ENCODE results near the gene TMC3.
A peak's percentile ranks its signal among the peaks of the same experiment; 100 is the strongest.
"Not testable (repeated sequence)": the region's sequence is repeated elsewhere in the genome, so short reads cannot be mapped to it uniquely, and the experiment has no call there.

TMC3 gene

DNA sequence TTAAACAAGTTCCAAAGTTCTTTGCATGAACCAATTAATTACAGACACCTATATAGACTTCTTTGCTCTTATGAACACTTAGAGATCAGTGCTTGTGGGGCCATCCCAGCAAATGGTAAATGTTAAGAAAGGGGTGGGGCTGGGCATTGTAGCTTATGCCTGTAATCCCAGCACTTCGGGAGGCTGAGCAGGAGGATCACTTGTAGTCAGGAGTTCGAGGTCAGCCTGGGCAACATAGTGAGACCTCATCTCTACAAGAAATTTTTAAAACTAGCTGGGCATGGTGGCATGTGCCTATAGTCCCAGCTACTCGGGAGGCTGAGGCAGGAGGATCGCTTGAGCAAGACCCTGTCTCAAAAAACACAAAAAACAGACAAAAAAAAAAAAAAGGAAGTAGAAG is 30.6 kb downstream of the TMC3 start:
- DNase-seq (ENCODE audit: low spot score), result no peak

DNA sequence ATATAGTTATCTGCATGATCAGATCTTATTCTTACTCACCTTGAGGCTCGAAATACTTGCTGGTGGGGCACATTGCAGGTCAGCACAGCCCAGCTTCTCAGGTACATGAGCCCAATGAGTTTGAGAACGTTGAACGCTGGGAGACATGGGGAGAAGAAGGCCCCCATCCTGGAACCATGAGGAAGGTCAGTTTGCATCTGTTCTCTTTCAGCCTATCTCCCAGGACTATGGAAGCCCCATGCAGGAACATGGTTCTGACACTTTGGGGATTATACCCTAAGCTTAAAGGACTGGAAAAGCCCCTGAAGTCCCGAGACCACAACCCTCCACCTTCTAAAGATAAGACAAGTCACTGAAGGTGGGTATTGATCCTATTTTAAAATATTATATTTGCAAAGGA is 32.7 kb downstream of the TMC3 start:
- no peak for DNase-seq (ENCODE audit: low spot score)

DNA sequence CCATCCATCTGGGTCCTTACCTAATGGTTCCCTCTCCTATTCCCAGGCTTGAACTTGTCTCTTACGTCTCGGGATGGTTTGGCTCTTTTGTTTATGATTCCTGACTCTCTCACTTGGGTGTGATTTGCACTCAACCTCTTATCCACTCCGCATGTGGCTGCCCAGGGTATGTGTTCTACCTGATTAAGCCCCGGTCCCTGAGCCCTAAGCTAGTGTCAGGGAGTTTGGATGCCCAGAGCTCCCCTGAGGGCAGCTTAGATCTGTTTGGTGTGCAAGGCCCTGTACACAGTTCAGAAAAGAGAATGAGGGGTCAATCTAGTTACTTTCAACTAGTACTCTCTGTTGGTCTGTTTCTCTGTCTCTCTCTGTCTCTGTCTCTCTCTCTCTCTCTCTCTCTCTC is 34.2 kb downstream of the TMC3 start:
- no peak for DNase-seq (ENCODE audit: low spot score)

DNA sequence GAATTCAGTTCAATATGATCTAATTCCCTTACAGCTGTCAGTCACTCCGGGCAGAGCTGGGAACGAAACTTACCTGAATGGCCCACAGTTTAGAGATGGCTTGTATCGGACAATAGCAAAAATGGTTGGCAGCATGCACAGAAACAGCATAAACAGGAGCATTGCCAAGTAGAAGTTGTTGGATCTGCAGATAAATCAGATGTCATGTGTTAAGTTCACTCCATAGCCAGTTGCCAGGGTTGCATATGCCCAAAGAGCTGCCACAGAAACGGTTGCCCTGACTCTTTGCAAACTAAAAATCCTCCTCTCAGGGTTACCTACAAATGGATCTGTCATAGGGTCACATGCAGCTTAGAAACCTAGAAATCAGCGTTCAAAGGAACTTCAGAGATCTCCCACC is 34.7 kb downstream of the TMC3 start:
- DNase-seq (ENCODE audit: low spot score), result no peak

DNA sequence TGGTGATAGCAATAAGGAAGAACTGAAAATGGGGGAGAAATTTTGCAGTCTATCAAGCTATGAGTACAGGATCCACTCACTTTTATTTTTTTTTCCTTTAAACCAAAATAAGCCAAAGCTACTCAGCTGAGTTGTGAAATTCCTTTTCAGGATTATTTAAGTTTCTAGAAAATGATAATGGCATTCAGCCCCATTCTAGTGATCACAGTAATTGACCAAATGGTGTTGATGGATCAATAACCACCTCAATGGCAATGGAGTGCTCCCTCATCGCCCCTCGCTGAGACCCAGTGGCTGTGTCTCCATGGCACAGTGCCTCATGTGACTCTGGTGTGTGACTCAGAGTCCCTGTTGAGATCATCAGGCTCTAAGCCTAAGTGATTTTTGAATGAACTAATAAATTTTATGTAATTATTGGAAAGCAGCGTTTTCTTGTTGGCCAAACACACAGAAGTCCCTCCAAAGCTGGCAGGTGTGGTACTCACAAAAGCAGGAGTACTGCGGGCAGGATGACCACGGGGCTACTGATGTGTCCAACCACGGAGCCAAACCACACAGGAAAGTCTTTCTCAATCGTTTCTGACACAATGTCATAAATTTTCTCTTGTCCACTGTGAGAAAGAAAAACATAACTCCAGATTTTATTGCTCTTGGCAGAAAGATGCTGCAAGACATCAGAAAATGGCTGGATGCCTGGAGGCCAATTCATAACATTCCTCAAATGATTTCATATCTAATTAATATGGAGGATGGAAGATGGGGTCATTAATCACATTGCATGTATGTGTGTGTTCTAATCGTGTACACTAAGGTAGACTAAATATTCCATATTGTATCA is 35.6 kb downstream of the TMC3 start:
- DNase-seq (ENCODE audit: low spot score), result no peak

DNA sequence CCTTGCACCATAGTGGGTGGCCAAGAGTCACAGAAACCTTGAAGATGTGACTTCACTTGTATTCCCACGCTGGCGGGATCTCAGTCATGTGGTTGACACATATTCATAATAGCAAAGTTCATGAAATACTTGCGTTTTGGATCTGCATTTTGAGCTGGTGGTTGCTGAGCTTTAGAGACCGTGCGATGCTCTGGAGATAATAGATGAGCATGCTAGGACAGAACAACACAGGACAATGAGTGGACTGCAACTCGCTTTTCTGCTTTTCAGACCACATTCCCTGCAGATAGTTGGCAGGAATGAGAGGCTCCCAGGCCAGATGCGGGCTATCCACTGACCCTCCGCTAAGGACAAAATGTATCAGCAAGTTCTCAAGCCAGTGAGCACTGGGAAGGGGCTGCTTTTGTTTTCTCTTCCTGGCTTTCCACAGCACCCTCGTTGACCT is 36.3 kb downstream of the TMC3 start:
- DNase-seq (ENCODE audit: low spot score), result no peak

DNA sequence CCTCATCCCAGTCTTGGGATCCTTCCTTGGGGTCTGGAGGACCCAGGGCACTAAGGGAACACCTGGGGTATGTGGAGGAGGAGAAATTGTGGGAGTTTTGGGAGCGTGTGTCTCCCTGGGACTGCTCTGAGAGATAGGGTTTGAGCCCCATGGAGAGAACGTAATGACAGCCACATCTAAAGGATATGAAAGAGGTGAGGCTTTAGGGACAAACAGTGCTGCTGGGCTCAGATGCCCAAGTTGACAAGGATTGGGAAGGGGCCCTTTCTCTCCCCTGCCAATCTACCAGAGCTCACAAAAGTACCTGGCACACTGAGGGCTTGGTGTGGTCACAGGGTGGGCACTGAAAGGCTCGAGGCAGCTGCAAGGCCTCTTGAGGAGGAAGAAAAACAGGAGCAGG is 36.8 kb downstream of the TMC3 start:
- no peak for DNase-seq (ENCODE audit: low spot score)

DNA sequence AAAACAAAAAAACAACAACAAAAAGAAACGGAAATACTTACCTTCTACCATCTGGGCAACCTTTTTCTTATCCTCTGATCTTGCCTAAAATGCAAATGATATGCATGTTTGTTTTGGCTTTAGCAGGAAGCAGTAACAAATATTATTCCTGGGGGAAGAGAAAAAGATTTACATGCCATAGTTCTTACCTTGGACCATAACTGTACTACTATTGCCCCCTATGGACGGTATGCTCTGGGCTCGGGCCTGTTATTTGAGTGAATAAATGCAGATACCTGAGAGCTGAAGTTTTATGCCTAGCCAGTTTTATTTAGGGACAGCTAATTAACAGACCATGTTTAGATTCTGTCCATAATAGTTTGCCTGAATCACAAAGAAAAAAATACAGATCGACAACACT is 37.4 kb downstream of the TMC3 start:
- DNase-seq (ENCODE audit: low spot score), result no peak

DNA sequence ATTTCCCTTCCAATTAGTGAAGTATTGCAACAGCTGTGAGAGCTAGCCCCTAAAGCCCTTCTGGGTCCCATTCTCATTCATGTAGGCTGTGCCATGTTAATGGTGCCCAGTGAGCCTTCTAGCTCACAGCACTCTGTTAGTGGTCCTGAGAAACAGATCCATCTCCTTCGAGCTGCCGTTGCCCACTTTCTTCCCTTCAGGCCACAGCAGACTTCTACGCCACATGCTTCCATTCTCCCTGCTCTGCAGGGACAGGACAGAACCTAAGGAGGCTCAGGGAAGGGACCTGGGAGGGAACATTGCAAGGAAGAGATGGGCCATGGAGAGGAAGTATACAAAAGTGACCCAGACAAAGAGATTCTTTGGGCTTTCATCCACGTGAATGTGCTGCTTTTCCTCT is 38.4 kb downstream of the TMC3 start:
- DNase-seq (ENCODE audit: low spot score), result no peak

DNA sequence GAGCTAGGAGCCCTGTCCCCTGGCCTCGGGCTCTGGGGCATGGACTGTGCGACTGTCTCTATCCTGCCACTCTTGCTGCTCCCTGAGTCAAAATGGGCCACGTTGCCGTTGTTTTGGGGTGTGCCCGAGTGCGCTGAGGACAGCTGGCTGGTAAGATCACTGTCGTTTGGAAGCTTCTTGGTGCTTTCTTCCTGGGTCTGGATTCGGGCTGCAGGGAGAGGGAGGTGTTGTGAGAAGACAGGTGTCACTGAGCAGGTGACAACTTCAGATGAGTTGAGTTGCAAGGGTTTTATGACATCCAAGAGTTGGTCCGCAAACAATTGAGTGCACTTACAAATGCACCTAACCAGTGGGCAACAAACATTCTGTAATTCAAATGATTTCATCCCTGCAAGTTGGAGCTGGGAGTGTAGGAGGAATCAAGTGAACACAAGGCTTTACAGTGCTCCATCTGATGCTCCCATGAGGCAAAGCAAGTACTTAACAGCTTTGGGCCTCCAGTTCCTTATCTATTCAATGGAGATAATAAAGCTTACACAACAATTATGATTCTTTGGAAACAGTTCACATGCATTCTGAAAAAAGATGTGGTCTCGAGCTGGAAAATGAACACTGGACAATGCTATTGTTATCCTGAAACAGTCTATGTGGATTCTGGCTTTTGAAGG is 39.1 kb downstream of the TMC3 start:
- no peak for DNase-seq (ENCODE audit: low spot score)

DNA sequence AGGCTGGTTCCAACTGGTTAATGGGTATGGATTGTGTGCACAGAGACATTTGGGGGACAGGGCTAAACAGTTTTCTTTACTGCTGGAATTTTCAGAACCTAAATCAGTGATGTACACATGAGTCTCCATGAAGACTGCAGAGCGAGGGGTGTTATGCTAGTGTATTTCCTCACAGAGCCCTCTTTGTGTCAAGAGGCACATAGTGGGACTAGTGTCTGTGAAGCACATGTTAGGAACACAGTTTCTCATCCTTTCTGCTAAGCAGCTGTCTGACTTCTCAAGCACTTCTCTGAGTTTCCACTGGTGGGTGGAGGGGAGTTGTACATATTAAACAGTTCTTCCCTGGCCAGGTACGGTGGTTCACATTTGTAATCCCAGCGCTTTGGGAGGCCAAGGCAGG is 40.6 kb downstream of the TMC3 start:
- no peak for DNase-seq (ENCODE audit: low spot score)

DNA sequence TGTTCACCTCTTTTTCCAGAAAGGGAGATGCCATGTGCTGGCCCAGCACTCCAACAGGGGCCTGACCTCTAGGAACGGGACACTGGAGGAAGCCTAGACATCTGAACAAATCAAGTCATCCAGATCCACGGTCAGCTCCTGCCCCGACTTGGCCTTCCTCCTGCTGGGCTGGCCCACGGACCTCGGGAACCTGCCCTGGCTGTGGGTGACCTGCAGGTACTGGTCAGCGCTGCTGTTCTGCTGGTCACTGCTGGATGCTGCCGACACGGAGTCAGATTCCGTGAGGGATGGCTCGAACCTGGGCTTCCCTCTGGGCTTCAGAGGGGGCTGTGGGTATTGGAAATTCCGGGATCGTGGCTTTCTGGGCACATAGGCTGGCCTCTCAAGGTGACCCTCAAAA is 41.7 kb downstream of the TMC3 start:
- no peak for DNase-seq (ENCODE audit: low spot score)

DNA sequence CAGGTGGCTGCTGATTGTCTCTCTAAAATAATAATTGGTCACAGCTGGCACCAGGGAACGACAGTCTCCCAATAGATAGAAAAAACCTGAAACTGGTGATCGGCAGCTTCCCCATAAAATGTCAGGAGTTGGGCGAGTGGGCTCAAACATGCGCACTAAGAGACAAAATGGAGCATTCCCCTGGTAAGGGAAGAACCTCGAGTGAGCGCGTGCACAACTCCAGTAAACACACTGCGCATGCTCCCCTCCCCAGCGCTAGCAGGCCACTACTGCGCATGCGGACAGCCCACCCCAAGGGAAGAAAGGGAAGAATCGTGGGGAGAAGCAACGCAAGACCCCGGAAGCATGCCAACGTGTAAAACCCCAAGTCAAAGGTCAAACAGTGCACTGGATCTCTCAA is 42.4 kb downstream of the TMC3 start:
- no peak for DNase-seq (ENCODE audit: low spot score)

DNA sequence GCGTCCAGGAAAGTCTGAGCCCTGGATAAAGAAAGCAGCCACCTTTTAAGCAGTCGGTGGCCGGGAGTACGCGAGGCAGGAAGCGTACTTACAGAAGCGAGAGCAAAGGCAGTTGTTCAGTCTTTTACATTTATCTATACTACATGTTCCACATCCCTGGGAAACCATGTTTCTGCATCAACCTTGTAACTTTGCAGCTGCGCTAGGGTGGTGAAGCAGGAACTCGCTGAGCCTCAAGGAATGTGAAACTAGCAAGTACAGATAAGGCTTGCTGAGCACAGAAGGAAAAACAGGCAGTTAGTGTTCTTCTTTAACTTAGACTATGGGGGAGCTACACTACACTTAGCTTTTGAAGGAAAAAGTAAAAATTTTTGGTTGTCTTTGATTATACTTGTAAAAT is 42.9 kb downstream of the TMC3 start:
- DNase-seq (ENCODE audit: low spot score), result not testable (repeated sequence)

DNA sequence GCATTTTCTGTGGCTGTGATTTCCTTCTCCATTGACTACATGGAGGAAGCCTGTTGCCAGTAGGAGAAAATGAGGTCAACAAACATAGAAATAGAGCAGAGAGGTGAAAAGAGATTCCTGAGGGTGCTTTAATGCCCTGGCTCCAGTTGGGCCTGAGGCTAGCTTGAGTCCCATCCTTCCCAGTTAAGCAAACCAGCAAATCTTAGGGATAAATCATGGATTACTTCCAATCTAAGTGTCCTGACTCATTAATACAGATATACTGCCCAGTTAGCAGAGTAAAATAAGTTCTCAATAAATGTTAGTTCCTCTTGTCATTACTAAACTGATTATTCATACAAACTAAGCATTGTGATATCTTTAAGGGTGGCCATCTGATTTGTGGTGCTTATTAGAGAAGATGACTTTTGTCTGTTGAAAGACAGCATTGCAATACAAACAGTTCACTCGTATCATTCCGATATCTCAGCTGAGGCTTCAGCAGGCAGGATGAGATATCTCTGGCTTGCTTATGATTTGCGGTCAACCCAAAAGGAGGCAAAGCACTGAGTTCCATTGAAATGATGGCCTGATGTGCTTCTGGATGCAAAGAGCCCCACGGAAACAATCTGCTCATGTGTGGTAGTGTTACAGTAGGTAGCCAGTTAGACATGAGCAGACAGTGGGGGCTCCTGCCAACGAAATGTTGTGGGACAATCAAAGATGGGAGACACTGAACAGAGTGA is 43.5 kb downstream of the TMC3 start:
- DNase-seq (ENCODE audit: low spot score), result no peak

DNA sequence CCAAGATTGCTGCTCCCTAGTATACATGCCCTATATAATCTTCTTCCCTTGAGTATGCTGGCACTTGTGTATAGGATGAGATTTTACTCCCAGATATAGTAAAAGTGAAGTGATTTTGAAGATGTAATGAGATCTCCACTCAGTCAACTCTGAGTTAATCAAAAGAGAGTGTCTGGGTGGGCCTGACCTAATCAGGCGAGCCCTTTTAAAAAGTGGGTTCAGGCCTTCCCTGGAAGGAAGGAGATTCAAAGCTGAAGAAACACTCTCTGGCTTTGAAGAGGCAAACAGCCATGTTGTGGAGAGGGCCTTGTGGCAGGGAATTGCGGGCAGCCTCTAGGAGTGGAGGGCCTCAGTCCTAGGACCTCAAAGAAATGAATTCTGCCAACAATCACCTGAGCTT is 44.6 kb downstream of the TMC3 start:
- DNase-seq (ENCODE audit: low spot score), result no peak

DNA sequence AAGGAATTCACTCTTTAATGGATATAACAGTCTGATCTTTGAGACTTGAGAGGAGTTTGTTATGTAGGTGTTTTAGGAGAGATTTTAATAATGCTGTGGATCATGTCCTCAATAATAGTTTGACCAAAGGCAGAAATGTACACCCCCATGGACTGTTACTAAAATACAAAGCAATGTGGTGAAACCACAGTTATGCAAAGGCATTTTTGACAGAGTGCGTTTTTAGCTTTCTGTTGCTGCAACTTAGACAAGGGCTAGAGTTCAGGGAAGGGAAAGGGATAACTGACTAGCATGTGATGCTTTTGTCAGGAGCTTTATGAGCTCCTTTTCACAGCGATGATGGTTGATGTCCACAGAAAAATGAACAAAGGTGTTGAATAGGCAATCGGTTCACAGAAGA is 46.5 kb downstream of the TMC3 start:
- no peak for DNase-seq (ENCODE audit: low spot score)

DNA sequence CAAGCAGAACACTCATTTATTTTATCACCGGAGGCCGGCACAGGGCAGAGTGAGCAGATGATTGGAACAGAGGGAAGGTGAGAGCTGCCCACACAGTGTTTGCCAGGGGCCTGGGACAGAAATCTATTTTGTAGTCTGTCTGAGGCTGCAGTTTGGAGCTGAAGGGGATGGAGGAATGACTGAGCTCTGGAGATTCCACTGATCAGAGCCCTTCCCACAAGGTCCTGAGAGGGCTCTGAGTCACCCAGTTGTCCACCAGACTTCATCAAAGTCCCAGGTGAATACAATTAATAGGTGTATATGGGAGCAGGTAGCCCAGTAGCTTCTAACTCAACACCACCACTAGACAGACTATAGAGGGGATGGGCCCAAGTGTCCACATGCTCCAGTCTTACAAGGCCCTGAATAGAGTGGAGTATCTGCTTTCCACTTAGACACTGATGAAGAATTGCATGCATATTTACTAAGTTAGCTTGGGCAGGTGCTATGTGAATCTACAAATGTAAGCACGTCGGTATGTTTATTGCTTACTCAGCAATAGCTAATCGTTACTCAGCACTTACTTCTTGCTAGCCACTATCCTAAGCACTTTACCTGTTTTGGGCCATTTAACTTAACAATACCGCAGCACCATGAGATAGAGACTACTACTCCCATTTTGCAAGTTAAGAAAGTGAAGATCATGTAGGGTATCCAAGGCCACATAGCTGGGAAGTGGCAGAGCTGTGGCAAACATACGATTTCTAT is 47.4 kb downstream of the TMC3 start:
- DNase-seq (ENCODE audit: low spot score), result no peak

DNA sequence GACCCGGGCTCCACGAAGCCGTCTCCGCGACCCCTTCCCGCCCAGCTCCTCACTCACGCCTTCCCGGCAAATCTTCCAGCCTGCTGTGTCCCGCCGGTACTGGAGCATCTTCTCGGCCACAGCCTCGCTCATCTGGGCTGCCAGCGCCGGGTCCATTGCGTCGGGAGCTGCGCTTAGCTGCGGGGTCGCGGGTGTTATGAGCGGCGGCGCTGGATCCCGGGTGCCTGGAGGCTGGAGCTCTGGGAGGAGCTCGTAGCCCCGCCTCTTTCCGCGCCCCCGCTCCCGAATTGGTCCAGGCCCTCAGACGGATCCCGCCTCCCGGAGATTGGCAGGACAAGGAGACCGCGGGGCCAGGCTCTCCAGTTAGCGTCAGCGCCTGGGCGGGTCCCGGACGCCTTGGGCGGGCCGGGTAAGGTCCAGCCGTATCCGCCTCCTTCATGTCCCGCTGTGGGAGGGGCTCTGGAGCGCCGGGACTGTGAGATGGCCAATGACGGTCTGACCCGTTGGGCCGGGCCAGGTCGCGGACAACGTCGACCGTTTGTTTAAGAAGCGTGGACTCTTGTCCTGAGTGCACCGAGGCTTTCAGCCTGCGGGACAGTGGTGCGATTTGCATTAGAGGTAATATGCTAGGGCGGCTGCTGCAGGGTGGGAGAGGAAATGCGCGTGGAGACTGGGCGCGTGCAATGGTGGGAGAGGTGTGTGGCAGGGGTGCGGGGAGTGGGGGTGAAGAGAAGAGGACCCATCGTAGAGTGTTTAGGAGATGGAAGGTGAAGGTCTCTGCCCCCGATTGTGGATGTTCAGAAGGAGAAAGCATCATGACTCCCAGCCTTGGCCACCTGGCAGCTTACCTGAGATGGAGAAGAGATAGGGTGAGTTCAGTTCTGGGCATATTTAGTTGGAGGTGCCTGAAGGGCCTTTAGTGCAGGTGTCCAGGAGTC is 49.8 kb downstream of the TMC3 start, which contains the start of gene STARD5:
Gene STARD5, minus strand, starts transcription at position 198 of the 938 bp plus-strand sequence. Its CDS starts 42 bp downstream, at position 156.
- peak; percentile 98 for DNase-seq (ENCODE audit: low spot score)

DNA sequence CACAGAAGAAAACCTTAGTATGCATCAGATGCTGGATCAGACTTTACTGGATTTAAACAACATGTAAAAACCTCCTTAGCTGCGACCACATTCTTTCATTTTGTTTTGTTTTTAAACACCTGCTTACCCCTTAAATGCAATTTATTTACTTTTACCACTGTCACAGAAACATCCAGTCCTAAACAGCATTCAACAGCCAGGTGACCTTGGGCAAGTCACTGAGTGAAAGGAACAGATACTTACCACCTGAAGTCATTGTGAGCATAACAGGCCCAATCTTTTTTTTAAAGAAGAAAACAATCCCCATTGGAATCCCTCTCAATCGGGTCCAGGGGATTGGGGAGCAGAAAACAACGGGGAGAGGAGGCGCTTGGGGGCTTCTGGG is 50.5 kb downstream of the TMC3 start:
- DNase-seq (ENCODE audit: low spot score), result no peak

DNA sequence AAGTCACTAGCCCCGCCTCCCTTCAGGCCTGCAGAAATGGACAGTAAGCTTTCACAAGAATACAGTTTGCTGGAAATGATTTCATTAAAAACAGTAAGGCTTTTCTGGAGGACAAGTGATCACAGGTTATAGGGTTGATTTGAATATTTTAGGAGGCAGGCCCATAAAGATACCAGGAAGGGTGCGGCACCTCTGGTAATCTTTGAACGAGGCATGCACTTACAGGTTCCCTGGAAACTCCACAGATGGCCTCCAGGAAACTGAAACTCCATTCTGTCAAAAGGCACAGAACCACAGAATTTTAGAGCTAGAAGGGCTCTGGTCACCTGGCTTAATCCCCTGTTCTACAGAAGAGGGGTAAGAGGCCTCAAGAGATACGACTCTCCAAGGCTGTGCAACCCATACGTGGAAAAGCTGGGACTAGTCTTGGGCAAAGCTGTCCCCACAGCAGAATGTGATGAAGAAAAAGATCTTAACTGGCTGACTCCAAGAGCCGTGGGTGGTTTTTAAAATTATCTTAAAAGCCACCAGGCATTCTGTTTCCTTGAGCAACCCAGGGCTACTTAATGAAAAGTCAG is 51.2 kb downstream of the TMC3 start:
- no peak for DNase-seq (ENCODE audit: low spot score)
